ACHN (cell line): ENCODE results near the gene RASGRF2.

Source experiments
- DNase-seq: peaks from one replicate; pipeline ENCODE4 v3.0.0-alpha.2; 2015
- in situ Hi-C: cut with HindIII; loops from 2 replicates; pipeline ENCODE4 v1.10.0; 2017; ENCODE audit warnings: low sequenced_read_pairs, low pct_ligation_motif_present, low pct_unique_long_range_greater_than_20kb

Gene RASGRF2

DNA sequence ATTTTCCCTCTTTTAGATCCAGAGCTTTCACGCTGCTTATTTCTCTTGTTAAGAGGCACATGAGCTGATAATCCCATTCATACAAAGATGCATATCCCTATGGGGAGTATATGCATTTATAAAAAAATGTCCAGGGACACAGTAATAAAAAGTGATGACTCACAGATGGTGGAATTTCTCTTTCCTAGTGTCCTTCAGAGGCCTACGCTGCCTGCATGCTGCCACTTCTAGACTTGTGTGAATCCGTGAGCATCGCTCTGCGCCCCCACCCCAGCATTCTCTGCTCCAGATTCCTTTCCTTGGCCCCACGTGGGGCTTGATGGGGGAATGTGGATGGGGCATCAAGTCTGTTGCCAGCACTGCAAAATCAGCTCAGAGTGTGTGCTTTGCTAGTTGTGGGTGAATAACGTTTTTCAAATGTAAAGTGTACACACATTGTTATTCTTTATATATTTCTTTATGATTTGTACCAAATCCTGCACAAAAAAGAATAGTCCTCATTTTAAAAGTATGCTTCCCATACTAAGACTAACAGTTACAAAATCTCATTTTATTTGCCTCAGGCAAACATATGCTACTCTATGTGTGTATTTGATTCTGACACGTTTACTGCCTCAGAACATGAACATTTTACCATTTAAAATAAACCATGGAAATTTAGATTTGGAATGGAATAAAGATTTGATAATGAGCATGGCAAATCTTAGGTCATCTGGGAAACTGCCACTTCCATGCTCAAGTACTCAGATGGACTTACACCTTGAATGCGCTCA lies 22.4 kb upstream of the RASGRF2 start:
- in situ Hi-C loops = no loop called here
- no peak for DNase-seq

DNA sequence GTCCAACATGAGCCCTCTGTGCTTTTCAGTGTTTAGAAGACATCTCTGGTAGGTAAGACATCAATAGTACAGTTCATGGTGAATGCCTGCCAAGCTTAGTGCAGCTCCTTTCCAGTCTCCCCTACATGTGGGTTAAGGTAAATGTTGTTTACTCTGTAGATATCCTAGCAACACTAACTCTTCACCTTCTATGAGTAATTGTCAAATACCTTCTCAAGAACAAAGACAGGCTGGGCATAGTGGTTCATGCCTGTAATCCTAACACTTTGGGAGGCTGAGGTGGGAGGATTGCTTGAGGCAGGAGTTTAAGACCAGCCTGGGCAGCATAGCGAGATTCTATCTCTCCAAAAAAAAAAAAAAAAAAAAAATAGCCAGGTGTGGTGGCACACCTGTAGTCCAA lies 18.7 kb upstream of the RASGRF2 start:
- in situ Hi-C loops = no loop called here
- no peak for DNase-seq

- DNase-seq = no peak
- in situ Hi-C loops = no loop called here
Measured at GRCh38 chr5:80951366-80951765, 8.8 kb upstream of the RASGRF2 start.

DNA sequence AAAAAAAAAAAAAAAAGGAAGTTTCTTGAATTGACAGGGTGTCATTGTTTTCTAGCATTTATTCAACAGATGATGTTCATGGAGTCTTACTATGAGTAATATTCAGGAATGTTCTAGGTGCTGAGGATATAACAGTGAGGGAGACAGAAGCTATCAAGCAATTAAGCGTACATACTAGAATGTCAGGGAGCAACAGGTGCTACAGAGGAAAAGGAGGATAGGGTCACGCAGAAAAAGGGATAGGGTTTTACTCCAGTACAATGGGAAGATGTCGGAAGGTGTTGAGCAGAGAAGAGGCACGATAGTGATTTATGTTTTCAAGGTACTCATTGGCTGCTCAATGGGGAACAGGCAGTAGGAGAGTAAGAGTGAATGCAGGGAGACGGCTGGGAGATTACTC lies 6.6 kb upstream of the RASGRF2 start:
- in situ Hi-C loops = no loop called here
- no peak for DNase-seq

- no peak for DNase-seq
- in situ Hi-C loops = no loop called here
Measured at GRCh38 chr5:80955082-80955590, 5.0 kb upstream of the RASGRF2 start.

DNA sequence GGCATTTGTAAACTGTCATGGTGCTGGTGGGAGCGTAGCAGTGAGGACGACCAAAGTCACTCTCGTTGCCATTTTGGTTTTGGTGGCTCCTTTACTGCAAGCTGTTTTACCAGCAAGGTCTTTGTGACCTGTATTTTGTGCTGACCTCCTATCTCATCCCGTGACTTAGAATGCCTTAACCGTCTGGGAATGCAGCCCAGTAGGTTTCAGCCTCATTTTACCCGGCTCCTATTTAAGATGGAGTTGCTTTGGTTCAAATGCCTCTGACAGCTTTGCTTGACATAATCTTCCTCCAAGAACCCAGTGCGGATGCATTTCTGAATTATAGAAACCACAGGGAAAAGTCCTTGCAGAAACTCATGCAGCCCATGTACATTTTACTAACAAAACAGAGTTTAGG lies 3.9 kb upstream of the RASGRF2 start:
- no peak for DNase-seq
- in situ Hi-C loops = no loop called here

- in situ Hi-C loops = no loop called here
- no peak for DNase-seq
Measured at GRCh38 chr5:80957031-80957761, 3.0 kb upstream of the RASGRF2 start.

DNA sequence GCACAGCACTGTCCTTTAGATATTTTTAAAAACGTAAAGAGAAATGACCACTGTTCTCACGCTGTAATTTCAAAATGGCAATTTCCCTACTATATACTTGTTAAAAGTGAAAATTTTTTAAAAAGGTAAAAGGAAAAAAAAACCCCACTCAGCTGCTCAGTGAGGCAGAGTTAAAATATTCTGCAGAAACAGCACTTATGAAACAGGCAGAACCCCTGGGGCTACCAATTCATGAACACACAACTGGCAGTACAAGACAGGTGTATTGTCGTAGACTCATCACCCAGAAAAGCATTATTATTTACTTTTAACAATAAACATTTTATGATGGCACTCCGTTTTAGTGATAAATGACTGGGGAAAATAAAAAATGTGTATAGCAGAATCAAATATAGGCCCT lies 1.5 kb upstream of the RASGRF2 start:
- in situ Hi-C loops = no loop called here
- no peak for DNase-seq

GRCh38 chr5:80959138-80959537 lies 1.0 kb upstream of the RASGRF2 start:
- in situ Hi-C loops = no loop called here
- no peak for DNase-seq

DNA sequence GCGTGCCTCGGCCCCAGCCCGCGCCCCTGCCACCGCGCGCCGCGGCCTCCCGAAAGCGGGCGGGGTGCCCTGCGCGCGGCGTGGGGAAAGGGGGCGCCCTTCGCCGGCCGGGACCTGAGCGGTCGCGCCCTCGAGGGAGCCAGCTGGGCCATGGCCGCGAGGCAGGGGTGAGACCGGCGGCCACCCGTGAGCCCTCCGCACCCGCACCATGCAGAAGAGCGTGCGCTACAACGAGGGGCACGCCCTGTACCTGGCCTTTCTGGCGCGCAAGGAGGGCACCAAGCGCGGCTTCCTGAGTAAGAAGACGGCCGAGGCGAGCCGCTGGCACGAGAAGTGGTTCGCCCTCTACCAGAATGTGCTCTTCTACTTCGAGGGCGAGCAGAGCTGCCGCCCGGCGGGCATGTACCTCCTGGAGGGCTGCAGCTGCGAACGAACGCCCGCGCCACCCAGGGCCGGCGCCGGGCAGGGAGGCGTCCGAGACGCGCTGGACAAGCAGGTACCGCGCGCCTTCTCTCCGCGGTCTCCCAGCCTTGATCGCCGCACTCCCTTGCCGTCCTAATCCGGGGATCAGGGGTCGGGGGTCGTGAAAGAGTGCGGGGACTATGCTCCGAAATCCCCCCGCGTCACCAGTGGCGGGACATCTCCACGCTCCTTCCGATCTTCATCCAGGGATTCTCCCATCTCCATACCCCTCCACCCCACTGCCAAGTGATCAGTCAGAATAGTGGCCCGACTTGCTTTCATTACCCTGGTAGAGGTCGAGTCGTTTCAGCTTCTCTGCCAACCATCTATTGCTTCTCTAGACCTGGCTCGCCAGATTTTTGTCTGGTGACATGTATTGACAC lies 590 bp downstream of the RASGRF2 start:
- DNase-seq = no peak

DNA sequence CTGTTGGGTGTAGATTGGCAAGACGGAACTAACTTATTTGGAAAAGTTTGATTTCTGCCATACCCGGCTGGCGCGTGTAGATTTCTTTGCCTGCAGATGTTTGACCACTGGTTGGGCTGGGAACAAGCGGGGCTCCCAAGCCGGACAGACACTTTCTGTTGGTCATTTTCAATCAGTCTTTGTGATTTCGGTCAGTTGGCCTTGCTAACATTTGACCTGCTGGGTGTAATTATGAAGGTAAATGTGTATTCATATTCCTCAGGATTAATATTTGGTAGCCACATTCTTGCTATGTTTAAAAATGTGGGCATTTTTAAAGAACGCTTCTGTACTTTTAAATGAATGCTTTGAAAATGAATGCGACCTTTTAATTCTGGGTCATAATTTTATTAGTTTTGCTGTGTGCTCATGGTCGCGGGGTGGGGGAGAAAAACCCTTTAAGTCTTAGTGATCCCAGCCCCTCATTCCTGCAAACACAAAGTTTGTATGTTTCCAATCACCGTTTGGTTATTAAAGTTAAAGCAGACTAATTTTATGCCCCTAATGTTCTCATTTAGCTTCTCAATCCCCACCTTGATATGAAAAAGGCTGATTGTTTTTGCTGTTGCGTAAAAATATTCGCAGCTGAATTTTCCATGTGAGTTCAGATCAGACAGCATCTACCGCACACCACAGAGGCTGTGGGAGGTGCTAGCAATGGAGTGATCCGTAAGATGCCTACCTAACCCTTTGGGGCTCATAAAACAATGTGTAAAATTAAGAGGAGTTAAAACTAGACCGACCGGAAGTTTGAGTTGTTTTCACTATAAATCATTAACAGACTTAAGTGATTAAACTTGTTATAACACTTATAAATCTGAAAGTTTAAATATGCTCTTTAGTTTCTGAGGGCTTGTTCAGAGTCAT lies 1.5 kb downstream of the RASGRF2 start:
- no peak for DNase-seq
- in situ Hi-C loops = no loop called here

More for the DNA sequence above, 590 bp downstream of the RASGRF2 start:
- in situ Hi-C loops = no loop called here

DNA sequence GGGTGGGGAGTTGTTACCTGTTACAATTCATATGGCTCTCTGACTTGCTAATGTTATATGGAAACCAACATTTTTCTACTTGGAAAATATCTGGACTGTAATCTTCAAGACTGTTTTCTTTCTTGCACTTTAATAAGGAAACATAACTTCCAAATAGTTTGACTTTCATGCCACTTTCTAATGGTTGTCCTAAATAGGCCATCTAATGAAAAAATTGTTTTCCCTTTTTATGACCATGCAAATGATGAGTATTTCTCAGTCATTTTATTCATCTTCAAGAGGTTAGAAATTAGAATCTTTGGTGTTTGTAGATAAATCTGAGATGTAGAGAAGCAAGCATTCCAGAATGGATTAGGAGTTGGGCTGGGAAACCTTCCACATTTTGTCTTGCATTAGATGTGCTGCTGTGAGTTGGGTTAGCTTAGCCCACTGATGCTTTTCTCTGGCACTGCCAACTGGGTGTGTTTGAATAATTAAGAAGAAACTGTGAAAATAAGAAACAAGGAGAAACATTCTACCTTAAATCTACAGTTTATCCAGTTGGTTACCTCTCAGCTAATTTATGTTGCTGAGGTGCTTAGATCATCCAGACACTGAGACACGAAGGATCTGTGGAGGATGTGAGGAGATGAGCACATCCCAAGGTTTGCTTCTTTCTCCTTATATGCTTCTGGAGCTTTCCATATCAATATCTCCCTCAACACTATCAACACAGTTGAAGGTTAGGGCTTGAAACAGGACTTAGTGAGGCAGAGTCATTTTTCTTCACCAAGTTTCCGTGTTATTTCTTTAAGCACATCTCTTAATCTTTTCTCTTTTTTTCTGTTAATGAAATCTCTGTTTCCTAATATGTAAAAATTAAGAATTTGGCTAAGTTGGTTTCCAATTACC lies 2.7 kb downstream of the RASGRF2 start:
- DNase-seq = no peak
- in situ Hi-C loops = no loop called here

DNA sequence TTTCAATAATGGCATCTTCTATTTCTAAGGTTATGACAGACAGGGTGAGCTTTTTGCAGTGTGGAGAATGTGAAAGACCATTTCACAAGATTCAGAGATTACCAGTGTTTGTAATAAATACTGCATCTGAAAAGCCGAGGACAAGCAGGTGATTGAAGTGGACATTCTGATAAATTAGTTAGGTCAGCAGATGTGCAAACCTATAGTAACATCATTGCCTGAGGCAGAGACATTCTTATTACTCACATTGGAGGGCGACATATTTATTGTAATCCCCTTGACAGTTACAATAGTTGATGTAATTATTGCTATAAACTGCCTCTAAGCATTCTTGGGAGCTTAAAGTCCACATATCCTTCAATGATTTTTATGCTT lies 3.3 kb downstream of the RASGRF2 start:
- no peak for DNase-seq
- in situ Hi-C loops = no loop called here

DNA sequence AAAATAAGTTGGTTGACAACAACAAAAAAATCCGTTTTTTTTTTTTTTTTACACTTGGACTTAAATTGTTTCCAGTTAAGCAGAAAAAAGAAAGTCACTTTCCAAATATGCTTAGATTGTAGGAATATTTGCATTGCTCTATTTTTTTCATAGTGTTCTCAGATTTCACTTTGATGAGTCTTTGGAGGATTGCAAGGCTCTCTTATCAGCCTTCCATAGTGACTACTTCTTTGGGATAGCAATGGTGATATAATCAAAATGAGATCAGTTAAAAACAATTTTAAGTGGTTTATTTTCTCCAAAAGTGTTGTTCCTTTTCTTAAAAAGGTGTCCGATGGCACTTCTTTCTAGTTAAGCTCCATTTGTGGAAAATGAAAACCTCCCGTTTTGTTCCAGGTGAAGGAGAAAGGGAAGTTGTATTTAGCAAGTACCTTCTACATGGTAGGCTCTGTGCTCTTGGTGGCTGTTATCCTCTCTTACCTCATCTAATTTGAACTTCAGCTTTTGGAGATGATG lies 3.9 kb downstream of the RASGRF2 start:
- in situ Hi-C loops = no loop called here
- DNase-seq = no peak

GRCh38 chr5:80964491-80964890 lies 4.3 kb downstream of the RASGRF2 start:
- in situ Hi-C loops = no loop called here
- DNase-seq = no peak

- no peak for DNase-seq
- in situ Hi-C loops = no loop called here
Measured at GRCh38 chr5:80964919-80965318, 4.8 kb downstream of the RASGRF2 start.

GRCh38 chr5:80967500-80968181 lies 7.5 kb downstream of the RASGRF2 start:
- in situ Hi-C loops = no loop called here

More at GRCh38 chr5:80967500-80968181, 7.5 kb downstream of the RASGRF2 start:
- DNase-seq = peak; percentile 8
